Type B pancreatic cell (in vitro differentiated cells): ENCODE measurements around the gene SERGEF. TPM values are rescaled to one million over a fixed set of nuclear protein-coding genes. Genes with fewer than 3 reads are reported as not detected.

Experiments used
- DNase-seq: peaks from one replicate; pipeline ENCODE4 v3.0.0; 2021; ENCODE audit warnings: mixed read lengths; ENCODE audit not compliant: unreplicated experiment; ENCODE audit errors: extremely low spot score
- H3K27ac Mint-ChIP-seq: 2 replicates; pipeline ENCODE4 v1.8.0; 2021; ENCODE audit warnings: mild to moderate bottlenecking, mixed read lengths
- H3K27me3 Mint-ChIP-seq: 2 replicates; pipeline ENCODE4 v1.8.0; 2021; ENCODE audit warnings: mixed read lengths
- H3K36me3 Mint-ChIP-seq: 2 replicates; pipeline ENCODE4 v1.8.0; 2021; ENCODE audit warnings: mixed read lengths
- H3K4me1 Mint-ChIP-seq: one replicate; pipeline ENCODE4 v1.8.0; 2021; ENCODE audit warnings: mixed read lengths; ENCODE audit not compliant: unreplicated experiment
- H3K4me3 Mint-ChIP-seq: 2 replicates; pipeline ENCODE4 v1.8.0; 2021; ENCODE audit warnings: mild to moderate bottlenecking, mixed read lengths
- H3K9me3 Mint-ChIP-seq: 2 replicates; pipeline ENCODE4 v1.8.0; 2021; ENCODE audit warnings: mixed read lengths
- total RNA-seq: library from RNA; stranded (reverse); gene quantifications from 2 replicates; pipeline ENCODE4 v1.2.1, GENCODE V29; 2021; ENCODE audit warnings: low replicate concordance
- TF ChIP-seq, protein P1 (sequence below): fragments of 200-600 bp; sonication (generic); conservative IDR thresholded peaks from 2 replicates; pipeline ENCODE4 v1.5.0; 2021; ENCODE audit warnings: antibody characterized with exemption, mild to moderate bottlenecking

The SERGEF gene
- total RNA-seq, 1 donor from 2014 or later = 26.4 TPM

DNA sequence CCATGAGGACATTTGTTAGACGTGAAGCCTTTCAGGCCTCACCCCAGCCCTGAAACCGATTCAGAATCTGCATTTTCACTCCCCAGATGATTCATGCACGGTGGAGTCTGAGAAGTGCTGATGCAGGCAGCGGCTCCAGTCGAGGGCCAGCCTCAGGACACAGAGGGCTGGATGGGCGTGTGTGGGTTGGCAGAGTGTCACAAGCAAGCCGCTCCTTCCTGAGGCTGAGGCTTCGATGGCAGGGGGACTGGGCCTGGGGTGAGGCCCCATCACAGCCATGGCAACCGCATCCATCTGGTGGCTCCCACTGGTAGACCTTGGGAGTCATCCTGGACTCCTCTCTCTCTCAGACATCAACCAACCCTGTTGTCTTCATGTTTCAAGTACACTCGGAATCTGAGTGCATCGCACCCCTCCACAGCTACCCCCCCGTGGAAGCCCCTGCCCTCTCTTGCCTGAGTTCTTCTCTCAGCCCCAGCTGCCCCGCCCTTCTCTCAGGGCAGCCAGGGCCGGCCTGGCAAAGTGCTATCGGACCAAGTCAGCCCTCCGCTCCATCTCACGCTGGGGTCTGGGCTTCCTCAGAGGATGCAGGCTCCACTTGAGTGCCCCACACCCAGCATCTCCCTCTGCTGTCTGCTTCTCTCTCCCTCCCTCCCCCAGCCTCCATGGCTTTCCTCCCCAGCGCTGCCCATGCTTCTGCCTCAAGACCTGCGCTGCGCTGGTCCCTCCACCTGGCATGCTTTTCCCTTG, 267.6 kb downstream of the SERGEF start:
- H3K27ac Mint-ChIP-seq = no peak overlapping the region
- no peaks in the 10 kb centered on the region for H3K4me1 Mint-ChIP-seq
- no peak for DNase-seq
- TF ChIP-seq, protein P1, sequence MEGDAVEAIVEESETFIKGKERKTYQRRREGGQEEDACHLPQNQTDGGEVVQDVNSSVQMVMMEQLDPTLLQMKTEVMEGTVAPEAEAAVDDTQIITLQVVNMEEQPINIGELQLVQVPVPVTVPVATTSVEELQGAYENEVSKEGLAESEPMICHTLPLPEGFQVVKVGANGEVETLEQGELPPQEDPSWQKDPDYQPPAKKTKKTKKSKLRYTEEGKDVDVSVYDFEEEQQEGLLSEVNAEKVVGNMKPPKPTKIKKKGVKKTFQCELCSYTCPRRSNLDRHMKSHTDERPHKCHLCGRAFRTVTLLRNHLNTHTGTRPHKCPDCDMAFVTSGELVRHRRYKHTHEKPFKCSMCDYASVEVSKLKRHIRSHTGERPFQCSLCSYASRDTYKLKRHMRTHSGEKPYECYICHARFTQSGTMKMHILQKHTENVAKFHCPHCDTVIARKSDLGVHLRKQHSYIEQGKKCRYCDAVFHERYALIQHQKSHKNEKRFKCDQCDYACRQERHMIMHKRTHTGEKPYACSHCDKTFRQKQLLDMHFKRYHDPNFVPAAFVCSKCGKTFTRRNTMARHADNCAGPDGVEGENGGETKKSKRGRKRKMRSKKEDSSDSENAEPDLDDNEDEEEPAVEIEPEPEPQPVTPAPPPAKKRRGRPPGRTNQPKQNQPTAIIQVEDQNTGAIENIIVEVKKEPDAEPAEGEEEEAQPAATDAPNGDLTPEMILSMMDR = no peak
- no peaks in the 10 kb centered on the region for H3K36me3 Mint-ChIP-seq
- peaks cover 20% of the 10 kb centered on the region for H3K27me3 Mint-ChIP-seq
- H3K4me3 Mint-ChIP-seq = no peak overlapping the region
- no peaks in the 10 kb centered on the region for H3K9me3 Mint-ChIP-seq

- Mint-ChIP-seq H3K4me3 (no peak overlapping the region), H3K27me3 (peaks cover 17% of the 10 kb centered on the region), H3K9me3 (no peaks in the 10 kb centered on the region), H3K27ac (no peak overlapping the region), H3K4me1 (no peaks in the 10 kb centered on the region), H3K36me3 (no peaks in the 10 kb centered on the region)
- DNase-seq = no peak
- TF ChIP-seq, protein P1 = no peak
Observed at GRCh38 chr11:17744151-17744940, 268.5 kb downstream of the SERGEF start.

DNA sequence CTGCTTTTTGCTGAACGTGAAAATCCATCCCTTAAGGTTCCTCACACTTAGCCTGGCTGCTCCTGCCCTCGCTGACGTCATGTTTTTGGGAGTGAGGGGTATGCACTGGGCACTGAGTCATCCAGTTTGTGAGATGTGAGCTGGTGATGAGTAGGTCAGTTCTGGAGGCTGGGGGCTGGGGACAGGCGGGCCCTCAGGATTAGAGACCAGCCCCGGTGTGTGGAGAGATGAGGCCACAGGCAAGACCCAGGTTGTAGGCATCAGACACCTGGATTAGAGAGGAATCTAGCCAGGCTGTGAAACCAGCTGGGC, 269.1 kb downstream of the SERGEF start:
- no peaks in the 10 kb centered on the region for H3K4me1 Mint-ChIP-seq
- TF ChIP-seq, protein P1 = no peak
- no peak overlapping the region for H3K4me3 Mint-ChIP-seq
- no peaks in the 10 kb centered on the region for H3K36me3 Mint-ChIP-seq
- H3K27ac Mint-ChIP-seq = no peak overlapping the region
- peaks cover 17% of the 10 kb centered on the region for H3K27me3 Mint-ChIP-seq
- no peaks in the 10 kb centered on the region for H3K9me3 Mint-ChIP-seq
- no peak for DNase-seq

GRCh38 chr11:17743026-17743807, 269.6 kb downstream of the SERGEF start:
- H3K4me3 Mint-ChIP-seq = no peak overlapping the region
- H3K4me1 Mint-ChIP-seq = no peaks in the 10 kb centered on the region
- DNase-seq = no peak
- peaks cover 17% of the 10 kb centered on the region for H3K27me3 Mint-ChIP-seq
- H3K36me3 Mint-ChIP-seq = no peaks in the 10 kb centered on the region
- no peak overlapping the region for H3K27ac Mint-ChIP-seq
- TF ChIP-seq, protein P1 = no peak
- no peaks in the 10 kb centered on the region for H3K9me3 Mint-ChIP-seq

- no peaks in the 10 kb centered on the region for H3K9me3 Mint-ChIP-seq
Observed at GRCh38 chr11:17742019-17742418, 270.8 kb downstream of the SERGEF start.

More at GRCh38 chr11:17742019-17742418, 270.8 kb downstream of the SERGEF start:
- Mint-ChIP-seq H3K36me3 (no peaks in the 10 kb centered on the region), H3K27ac (no peak overlapping the region), H3K4me3 (no peak overlapping the region), H3K4me1 (no peaks in the 10 kb centered on the region), H3K27me3 (peaks cover 17% of the 10 kb centered on the region)
- TF ChIP-seq, protein P1 = no peak
- DNase-seq = no peak
